ENCODE data around the gene BAZ1B.
"Not testable (repeated sequence)": the region's sequence is repeated elsewhere in the genome, so short reads cannot be mapped to it uniquely, and the experiment has no call there.

BAZ1B gene

GRCh38 chr7:73442903-73443500, 79.1 kb downstream of the BAZ1B start:
- no peak for DNase-seq

GRCh38 chr7:73442222-73442902, 79.7 kb downstream of the BAZ1B start:
- no peak for DNase-seq

DNA sequence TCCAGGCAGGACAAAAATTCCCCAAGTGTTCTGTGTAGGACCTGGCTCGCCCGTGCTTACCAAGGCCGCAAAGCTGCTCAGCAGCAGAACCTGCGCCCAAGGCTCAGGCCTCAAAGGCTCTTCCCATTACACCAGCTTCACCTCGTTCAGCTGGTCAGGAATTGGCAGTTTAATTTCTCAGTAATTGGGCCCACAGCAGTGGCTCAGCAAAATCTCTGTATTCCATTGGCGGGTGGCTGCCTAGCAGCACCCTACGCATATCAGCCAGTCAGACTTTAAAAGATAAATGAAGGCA, 82.7 kb downstream of the BAZ1B start:
- no peak for DNase-seq

GRCh38 chr7:73438547-73439409, 83.3 kb downstream of the BAZ1B start:
- DNase-seq = no peak

DNA sequence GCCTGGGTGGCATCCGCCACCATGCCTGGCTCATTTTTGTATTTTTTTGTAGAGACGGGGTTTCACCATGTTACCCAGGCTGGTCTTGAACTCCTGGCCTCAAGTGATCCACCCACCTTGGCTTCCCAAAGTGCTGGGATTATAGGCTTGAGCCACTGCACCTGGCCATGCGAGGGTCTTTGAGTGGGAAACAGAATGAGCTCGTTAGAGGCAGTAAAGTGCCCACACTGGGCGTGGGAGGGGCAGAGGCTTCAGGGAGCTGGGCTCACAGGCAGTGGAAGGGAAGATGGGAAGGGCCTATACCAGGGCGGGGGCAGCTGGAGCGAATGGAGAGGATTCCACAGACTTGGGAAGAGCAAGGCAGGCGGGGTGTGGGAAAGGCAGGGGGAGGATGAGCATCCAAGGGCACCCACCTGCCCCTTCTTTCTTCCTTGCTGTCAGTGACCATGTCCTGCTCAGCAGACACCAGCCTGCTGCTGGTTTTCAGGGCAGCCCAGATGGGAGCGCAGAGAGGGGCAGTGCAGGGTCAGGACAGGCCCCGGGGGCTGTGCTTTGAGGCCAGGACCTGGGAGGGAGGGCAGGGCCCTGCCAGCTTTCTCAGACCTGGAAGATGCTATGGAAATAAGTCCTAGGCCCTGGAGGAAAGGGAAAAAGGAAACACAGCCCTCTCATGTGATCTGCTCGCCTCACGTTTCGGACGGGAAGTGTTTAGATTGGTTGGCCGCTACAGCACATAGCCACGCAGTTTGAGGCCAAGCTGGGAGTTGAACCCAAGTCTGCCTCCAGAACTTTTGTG, 84.3 kb downstream of the BAZ1B start:
- DNase-seq = no peak

- no peak for DNase-seq
Observed at GRCh38 chr7:73437091-73437490, 85.0 kb downstream of the BAZ1B start.

GRCh38 chr7:73436031-73436929, 85.8 kb downstream of the BAZ1B start:
- no peak for DNase-seq

- DNase-seq = no peak
Observed at GRCh38 chr7:73435471-73436009, 86.6 kb downstream of the BAZ1B start.

DNA sequence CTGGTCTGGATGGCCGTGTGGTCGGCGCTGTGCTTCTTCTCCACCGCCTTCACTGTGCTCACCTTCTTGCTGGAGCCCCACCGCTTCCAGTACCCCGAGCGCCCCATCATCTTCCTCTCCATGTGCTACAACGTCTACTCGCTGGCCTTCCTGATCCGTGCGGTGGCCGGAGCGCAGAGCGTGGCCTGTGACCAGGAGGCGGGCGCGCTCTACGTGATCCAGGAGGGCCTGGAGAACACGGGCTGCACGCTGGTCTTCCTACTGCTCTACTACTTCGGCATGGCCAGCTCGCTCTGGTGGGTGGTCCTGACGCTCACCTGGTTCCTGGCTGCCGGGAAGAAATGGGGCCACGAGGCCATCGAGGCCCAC, 87.4 kb downstream of the BAZ1B start:
- DNase-seq = no peak

GRCh38 chr7:73433924-73434700, 88.0 kb downstream of the BAZ1B start:
- DNase-seq = no peak

DNA sequence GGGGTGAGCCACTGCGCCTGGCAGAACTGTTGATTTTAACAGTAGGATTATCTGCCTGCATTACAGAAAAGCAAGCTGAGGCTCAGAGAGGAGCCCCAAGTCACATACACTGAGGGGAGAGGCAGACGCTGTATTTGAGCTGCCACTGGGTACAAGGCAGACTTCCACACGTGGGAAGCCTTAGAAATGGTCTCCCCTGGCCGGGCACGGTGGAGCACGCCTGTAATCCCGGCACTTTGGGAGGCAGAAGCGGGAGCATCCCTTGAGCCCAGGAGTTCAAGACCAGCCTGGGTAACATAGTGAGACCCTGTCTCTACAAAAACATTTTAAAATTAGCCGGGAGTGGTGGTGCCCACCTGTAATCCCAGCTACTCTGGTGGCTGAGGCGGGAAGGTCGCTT, 89.4 kb downstream of the BAZ1B start:
- DNase-seq = no peak

GRCh38 chr7:73431041-73431835, 90.9 kb downstream of the BAZ1B start:
- DNase-seq = no peak

GRCh38 chr7:73430540-73430939, 91.6 kb downstream of the BAZ1B start:
- DNase-seq = not testable (repeated sequence)

DNA sequence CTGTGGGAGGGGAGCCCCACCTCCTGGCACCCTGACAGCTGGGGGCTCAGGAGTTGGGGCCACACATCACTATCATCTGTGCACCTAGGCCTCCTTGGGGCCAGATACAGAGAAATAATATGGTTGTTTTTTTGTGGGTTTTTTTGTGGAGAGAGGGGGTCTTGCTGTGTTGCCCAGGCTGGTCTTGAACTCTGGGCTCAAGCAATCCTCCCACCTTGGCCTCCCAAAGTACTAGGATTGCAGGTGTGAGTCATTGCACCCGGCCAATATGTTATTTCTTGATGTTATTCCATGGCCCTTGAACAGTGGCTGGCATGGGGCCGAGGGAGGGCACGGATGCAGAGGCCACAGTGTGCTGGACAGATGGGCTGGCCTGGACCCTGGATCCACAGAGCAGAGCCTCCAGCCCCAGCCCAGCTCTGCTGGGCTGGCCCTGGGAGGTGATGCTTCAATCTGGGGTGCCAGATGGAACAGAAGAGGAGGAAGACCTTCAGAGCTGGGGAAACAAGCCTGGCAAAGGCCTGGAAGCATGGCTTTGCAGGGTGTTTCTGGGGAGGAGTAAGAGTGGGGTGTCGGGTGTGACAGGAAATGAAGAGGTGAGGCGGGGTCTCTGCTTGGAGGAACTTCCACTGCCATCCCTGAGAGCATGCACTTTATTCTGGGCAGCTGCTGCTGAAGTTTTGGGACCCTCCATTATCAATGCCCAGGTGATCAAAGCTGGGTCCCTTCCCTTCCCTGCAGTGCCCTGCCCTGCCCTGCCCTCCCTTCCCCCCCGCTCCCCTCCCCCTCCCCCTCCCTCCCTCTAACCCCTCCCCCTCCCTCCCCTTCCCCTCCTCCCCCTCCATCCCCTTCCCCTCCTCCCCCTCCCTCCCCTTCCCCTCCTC, 92.2 kb downstream of the BAZ1B start:
- no peak for DNase-seq

GRCh38 chr7:73429215-73429614, 92.9 kb downstream of the BAZ1B start:
- no peak for DNase-seq

DNA sequence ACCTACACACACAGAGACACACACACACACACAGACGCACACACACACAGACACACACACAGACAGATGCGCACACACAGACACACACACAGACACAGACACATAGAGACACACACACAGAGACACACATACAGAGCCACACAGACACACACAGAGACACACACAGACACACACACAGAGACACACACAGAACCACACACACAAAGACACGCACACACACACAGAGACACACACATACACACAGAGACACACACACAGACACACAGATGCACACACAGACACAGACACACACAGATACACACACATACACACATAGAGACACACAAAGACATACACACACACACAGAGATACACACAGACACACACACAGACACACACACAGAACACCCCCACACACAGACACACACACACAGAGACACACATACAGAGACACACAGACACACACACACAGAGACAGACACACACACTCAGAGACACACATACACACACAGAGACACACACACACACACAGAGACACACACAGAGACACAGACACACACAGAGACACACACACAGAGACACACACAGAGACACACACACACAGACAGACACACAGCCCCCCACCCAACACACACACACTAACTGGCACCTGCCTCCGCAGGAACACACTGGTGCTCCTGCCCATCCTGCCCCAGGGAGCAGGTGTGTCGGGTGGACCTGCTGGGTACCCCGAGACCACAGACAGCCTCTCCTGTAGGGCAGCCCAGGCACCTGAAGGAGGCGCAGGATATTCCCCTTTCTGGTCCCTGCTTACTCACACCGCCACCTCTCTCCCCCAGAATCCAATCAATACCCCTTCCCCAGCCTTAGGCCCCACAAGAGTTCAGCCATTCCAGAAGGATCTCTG, 93.9 kb downstream of the BAZ1B start:
- DNase-seq = no peak

DNA sequence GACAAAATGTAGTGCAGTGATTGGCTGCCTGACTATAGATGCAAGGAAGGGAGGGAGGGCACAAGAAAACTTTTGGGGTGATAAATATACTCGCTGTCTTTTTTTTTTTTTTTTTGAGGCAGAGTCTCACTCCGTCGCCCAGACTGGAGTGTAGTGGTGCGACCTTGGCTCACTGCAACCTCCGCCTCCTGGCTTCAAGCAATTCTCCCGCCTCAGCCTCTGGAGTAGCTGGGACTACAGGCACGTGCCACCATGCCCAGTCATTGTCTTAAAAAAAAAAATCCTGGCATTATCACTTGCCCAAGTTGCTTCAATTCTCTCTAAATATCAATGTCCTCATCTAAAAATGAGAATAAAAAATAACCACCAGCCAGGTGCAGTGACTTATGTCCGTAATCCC, 96.1 kb downstream of the BAZ1B start:
- no peak for DNase-seq

- DNase-seq = no peak
Observed at GRCh38 chr7:73425356-73425983, 96.6 kb downstream of the BAZ1B start.
